Stimulated activated CD4-positive, alpha-beta T cell treated with anti-CD3 and anti-CD28 coated beads, Interleukin-4, amount 100 ng/mL, for 4 hours (primary cell): ENCODE results near the gene GTPBP6.
"Not testable (repeated sequence)": the region's sequence is repeated elsewhere in the genome, so short reads cannot be mapped to it uniquely, and the experiment has no call there.

ENCODE experiments used
- DNase-seq, 2 experiments: peaks; one replicate each; pipeline ENCODE4 v3.0.0-alpha.2; 2020

Gene GTPBP6

GRCh38 chrX:316351-317325 lies 2.0 kb downstream of the GTPBP6 start:
- DNase-seq: no peak

- no peak for DNase-seq
Observed at GRCh38 chrX:314781-315595, 3.6 kb downstream of the GTPBP6 start.

- no peak for DNase-seq
Observed at GRCh38 chrX:314049-314448, 4.5 kb downstream of the GTPBP6 start.

GRCh38 chrX:313546-313945 lies 5.0 kb downstream of the GTPBP6 start:
- DNase-seq: no peak

GRCh38 chrX:312621-313331 lies 5.8 kb downstream of the GTPBP6 start:
- DNase-seq: no peak

- DNase-seq: no peak
Observed at GRCh38 chrX:311156-312129, 7.2 kb downstream of the GTPBP6 start.

GRCh38 chrX:310621-311155 lies 7.9 kb downstream of the GTPBP6 start:
- DNase-seq: no peak

- no peak for DNase-seq
Observed at GRCh38 chrX:308821-309520, 9.6 kb downstream of the GTPBP6 start.

- DNase-seq: no peak
Observed at GRCh38 chrX:307261-308111, 11.1 kb downstream of the GTPBP6 start.

- not testable (repeated sequence) for DNase-seq
Observed at GRCh38 chrX:306614-307251, 11.9 kb downstream of the GTPBP6 start.

- not testable (repeated sequence) for DNase-seq
Observed at GRCh38 chrX:305781-306613, 12.6 kb downstream of the GTPBP6 start.

GRCh38 chrX:302975-303374 lies 15.6 kb downstream of the GTPBP6 start:
- DNase-seq: no peak

- DNase-seq: no peak
Observed at GRCh38 chrX:300334-300733, 18.3 kb downstream of the GTPBP6 start.

- DNase-seq: no peak
Observed at GRCh38 chrX:298993-299392, 19.6 kb downstream of the GTPBP6 start.

- no peak for DNase-seq
Observed at GRCh38 chrX:295136-295535, 23.5 kb downstream of the GTPBP6 start.

- no peak for DNase-seq
Observed at GRCh38 chrX:292900-293897, 25.4 kb downstream of the GTPBP6 start.

GRCh38 chrX:291411-291901 lies 27.1 kb downstream of the GTPBP6 start:
- no peak for DNase-seq
